ENCODE data around the gene RIC1.

GRCh38 chr9:5690278-5690677 lies 61.4 kb downstream of the RIC1 start:
- no peak for TF ChIP-seq POLR2A (IDR thresholded peaks at IDR 0.05)
- TF ChIP-seq CTCF (IDR thresholded peaks at IDR 0.05), result no peak
